Epithelial cell of esophagus (primary cell): Measurements from ENCODE around the gene GULP1.

Experiments
- DNase-seq: peaks from one replicate; pipeline ENCODE4 v3.0.0; 2010; ENCODE audit warnings: low read depth
- H3K4me3 ChIP-seq: 2 replicates; pipeline ENCODE4 v1.5.1; 2011; ENCODE audit warnings: mild to moderate bottlenecking, low read length, control low read depth
- TF ChIP-seq, protein P1 (sequence below): IDR thresholded peaks from 2 replicates; pipeline ENCODE4 v1.5.1; 2011; ENCODE audit warnings: low read depth, mild to moderate bottlenecking, low read length, control low read depth, inconsistent platforms; ENCODE audit not compliant: insufficient read depth; ENCODE audit errors: missing control alignments

GULP1 gene

DNA sequence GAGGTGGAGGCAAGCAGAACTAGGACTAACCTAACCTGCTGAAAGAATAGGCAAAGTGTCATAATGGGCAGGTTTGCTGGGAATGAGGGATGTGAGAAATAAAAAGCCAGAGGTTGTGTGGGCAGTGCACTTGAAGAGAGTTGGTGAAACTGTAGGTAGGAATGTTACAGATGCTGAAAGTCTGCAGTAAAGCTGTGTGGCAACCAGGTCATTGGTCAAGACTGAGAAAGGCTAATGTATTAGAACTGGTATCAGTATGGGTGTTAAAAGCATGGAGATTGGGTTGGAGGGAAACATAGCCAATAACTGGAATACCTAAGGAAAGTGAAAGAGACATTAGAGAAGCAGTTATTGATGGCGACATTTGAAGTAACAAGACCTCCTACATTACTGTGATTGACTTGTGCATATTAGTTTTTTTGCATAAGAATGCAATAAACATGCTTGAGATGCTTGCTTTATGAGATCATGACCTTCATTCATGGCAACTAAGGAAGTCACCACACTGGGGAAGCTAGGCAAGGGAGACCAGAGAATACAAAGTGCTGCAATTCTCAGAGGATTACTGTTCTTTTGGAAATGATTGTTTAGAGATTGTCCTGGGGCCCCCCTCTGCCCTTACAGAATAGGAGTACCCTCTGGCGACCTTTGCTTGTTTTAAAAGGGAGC, 11.8 kb downstream of the GULP1 start:
- no peak for DNase-seq
- TF ChIP-seq, protein P1, sequence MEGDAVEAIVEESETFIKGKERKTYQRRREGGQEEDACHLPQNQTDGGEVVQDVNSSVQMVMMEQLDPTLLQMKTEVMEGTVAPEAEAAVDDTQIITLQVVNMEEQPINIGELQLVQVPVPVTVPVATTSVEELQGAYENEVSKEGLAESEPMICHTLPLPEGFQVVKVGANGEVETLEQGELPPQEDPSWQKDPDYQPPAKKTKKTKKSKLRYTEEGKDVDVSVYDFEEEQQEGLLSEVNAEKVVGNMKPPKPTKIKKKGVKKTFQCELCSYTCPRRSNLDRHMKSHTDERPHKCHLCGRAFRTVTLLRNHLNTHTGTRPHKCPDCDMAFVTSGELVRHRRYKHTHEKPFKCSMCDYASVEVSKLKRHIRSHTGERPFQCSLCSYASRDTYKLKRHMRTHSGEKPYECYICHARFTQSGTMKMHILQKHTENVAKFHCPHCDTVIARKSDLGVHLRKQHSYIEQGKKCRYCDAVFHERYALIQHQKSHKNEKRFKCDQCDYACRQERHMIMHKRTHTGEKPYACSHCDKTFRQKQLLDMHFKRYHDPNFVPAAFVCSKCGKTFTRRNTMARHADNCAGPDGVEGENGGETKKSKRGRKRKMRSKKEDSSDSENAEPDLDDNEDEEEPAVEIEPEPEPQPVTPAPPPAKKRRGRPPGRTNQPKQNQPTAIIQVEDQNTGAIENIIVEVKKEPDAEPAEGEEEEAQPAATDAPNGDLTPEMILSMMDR: no peak
- H3K4me3 ChIP-seq: no peak overlapping the region

DNA sequence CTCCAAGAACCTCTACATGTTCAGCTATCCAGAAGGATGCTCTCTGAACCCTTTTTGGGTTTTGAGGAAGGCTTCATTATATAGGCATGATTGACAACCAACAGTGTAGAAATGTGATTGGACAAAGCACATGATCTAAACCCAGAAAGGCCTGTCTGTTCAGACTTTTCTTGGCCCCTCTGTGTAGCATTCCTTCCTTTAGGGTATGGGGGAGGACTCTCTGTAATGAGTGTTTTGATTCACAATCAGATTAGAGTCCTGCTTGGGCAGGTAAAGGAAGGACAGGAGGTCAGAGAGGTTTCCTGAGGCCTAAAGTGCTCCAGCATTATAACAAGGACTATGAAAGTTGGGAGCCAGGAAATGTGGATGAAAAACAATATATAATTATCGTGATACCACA, 13.6 kb downstream of the GULP1 start:
- no peak overlapping the region for H3K4me3 ChIP-seq
- DNase-seq: no peak
- TF ChIP-seq, protein P1: no peak

DNA sequence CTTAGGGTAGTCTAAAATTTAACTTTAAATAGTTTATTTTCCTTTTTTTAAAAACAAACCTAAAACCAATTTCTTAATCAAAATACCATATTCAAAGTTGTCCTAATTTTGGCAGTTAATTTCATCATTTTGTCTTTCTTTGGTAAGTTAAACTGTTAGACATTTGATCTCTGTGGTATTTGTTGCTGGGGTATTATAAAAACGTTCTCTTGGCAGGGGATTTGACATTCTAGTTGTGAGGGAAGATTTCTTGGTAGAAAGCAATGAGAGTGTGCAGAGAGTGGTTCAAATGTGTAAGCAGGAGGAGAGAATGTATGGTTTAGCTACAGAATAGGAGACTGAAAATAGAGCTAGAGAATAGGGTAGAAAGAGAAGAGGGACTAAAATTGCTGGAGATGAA, 14.6 kb downstream of the GULP1 start:
- DNase-seq: no peak
- TF ChIP-seq, protein P1: no peak
- no peak overlapping the region for H3K4me3 ChIP-seq

DNA sequence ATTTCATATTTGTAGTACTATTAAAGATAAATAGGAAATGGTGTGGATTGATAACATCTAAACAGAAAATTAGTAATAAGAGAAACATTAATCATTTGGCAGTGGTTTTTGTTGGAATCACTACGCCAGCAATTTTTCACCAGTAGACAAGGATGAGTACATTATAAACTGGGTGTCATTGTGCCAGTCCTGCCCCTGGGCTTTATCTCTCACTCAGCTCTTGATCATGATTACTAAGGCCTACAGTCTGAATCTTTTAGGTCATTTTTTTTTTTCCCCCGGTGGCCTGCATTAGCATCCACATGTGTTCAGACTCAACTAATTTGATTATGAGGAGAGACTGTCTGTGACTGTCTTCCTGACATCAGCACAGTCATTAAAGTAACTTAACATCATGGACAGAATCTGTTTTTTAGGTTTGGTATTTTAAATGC, 16.2 kb downstream of the GULP1 start:
- H3K4me3 ChIP-seq: no peak overlapping the region
- DNase-seq: no peak
- TF ChIP-seq, protein P1: no peak

DNA sequence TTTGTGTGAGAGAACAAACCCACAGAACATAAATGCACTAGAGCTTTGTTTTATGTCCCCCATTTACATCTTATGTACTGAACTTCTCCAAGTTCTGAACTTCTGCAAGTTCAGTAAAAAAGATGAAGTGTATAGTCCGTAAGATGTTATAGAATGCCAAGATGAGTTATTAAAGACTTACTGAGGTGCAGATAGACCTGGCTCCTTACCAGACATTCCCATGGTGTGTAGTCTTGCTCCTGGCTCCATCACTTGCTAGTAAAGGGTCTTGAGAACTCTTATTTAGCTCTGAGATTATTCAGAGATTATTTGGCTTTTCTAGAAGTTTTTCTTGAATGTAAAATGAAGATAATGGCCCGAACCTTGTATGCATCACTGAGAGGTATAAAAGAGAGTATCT, 16.8 kb downstream of the GULP1 start:
- DNase-seq: no peak
- no peak overlapping the region for H3K4me3 ChIP-seq
- TF ChIP-seq, protein P1: no peak

DNA sequence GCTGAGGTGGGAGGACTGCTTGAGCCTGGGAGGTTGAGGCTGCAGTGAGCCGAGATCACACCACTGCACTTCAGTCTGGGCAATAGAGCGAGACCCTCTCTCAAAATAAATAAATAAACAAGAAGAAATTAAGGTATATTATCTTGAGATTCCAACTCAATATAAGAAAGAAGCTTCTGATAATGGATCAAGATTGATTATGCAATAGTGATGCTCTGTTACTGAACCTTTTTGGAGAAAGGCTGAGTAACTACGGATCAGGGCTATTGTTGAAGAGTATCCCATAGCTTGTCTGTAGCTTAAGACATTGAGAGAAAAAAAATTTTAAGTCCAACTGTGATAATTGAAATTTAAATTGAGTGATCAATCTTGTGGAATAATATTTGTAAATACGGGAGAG, 17.7 kb downstream of the GULP1 start:
- TF ChIP-seq, protein P1: no peak
- no peak overlapping the region for H3K4me3 ChIP-seq
- no peak for DNase-seq
